ENCODE measurements around the gene GATAD2A. TPM values are rescaled to one million over a fixed set of nuclear protein-coding genes. Genes with fewer than 3 reads are reported as not detected.
A peak's percentile ranks its signal among the peaks of the same experiment; 100 is the strongest.

Gene GATAD2A
- total and polyA plus RNA-seq, 2 of the 8 experiments (the other 6 are each of a cell fraction or from before 2014, with no cell fraction given) = 38.4 to 205 TPM

DNA sequence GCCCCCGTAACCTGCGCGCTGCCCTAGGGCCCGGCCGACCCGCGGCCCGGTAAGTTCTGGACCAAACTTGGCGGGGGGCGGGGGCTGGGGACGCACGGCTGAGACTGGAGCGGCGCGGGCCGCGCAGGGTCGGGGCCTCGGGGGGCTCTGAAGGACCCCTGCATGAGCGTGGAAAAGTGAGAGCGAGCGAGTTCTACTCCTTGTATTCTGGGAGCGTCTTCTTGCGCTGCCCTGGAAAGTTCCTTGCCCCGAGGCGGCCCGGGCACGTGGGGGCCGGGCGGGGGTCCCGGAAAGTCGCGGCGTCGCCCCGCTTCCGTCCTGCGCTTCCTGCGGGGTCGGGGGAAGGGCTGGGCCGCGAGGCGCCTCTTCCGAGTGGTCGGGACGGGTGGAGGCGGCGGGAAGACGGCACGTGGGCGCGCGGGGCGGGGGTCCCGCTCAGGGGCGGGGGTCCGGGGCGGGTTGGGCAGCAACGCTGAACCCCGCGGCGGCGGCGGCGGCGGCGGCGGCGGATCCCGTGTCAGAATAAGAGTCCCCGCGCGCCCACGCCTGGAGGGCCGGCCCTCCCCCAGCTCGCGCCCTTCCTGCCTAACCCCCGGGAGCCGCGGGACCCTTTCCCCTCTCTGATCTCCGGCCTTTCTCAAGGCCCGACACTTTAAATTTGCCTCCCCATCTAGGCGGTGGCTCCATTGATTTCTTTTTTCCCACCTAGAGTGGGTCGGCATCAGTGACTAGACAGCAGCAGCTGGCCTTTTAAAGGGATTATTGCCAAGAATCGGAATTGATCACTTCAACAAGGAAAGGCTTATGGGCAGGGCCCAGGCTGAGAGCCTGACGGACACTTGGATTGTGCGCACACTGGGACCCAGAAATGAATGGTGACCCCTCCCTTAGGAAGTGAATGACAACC, 749 bp downstream of the GATAD2A start:
- H3K18ac ChIP-seq (ENCODE audit: extremely low read depth, low read length) = peak overlapping the region; percentile 78
- peaks cover 7% of the 10 kb centered on the region for H3K23me2 ChIP-seq (ENCODE audit: low read depth, low read length)
- H3K4ac ChIP-seq (replicated peaks; ENCODE audit: insufficient read length, low read depth, low read length) = no peak overlapping the region
- H2BK12ac ChIP-seq (ENCODE audit: low read depth, low read length) = 0 out of 2 replicates have a peak overlapping the region, but pooled peaks have one; percentile 27
- H4K8ac ChIP-seq (ENCODE audit: extremely low read depth, insufficient read depth, low read length) = peak overlapping the region; percentile 91
- peaks cover 12% of the 10 kb centered on the region for H3K79me1 ChIP-seq (ENCODE audit: low read depth, low read length)
- H2BK120ac ChIP-seq (replicated peaks; ENCODE audit: low read depth, low read length) = no peak overlapping the region
- no peaks in the 10 kb centered on the region for H3K36me3 ChIP-seq (ENCODE audit: control insufficient read depth in 2 of 4, insufficient read depth in 4 of 4, low read length in 3 of 4)
- peak overlapping the region; percentile 55 to 95 (median 76) for H3K4me3 ChIP-seq (ENCODE audit: extremely low read depth in 1 of 4, insufficient read depth in 2 of 4, low read depth in 3 of 4, low read length in 4 of 4)
- no peak overlapping the region for H3K14ac ChIP-seq (ENCODE audit: insufficient read length)
- no peak overlapping the region for H3K23ac ChIP-seq (ENCODE audit: insufficient read length)
- H2AFZ ChIP-seq (ENCODE audit: low read length) = no peak overlapping the region
- no peak overlapping the region for H2BK20ac ChIP-seq (ENCODE audit: low read length)
- H3K4me1 ChIP-seq (replicated peaks in 1 of 4; ENCODE audit: control insufficient read depth in 3 of 4, insufficient read depth in 4 of 4, low read length in 3 of 4) = peaks cover 10 to 30% (median 21%) of the 10 kb centered on the region in 4 experiments; a peak in 6 of 7 replicates
- H3K9ac ChIP-seq (replicated peaks in 1 of 4; ENCODE audit: extremely low read depth in 1 of 4, low read depth in 3 of 4, low read length in 3 of 4) = peak overlapping the region; percentile 64 to 85 (median 73); a peak in 6 of 7 replicates
- H3K27me3 ChIP-seq (replicated peaks in 1 of 4; ENCODE audit: control insufficient read depth in 3 of 4, extremely low read depth in 1 of 4, insufficient read depth in 3 of 4, low read length in 3 of 4) = no peaks in the 10 kb centered on the region
- WGBS, 2 experiments (ENCODE audit: extremely low coverage in 1 of 2, insufficient coverage in 1 of 2, insufficient read length in 1 of 2, insufficient replicate concordance in 2 of 2, low coverage in 1 of 2, low lambda C conversion rate in 2 of 2, missing lambda C conversion rate in 1 of 2) = 3% methylated on average over 27 of the region's 87 CpGs; no CpG with 5 or more reads in 1 of the 2 experiments
- H4K91ac ChIP-seq (replicated peaks; ENCODE audit: insufficient read length, low read length) = peak overlapping the region; percentile 25
- ChIA-PET POLR2A (ENCODE audit: partially characterized antibody) (interaction anchor here (0.8 to 4.8 kb wide), 27 partner anchors 11 to 192 kb away, joined by 3 to 63 read pairs (median 4); no protein-coding TSS in a partner anchor), CTCF (ENCODE audit: partially characterized antibody) (interaction anchor here (0.9 to 6.2 kb wide), 10 partner anchors 9 to 145 kb away, joined by 3 to 45 read pairs (median 4); no protein-coding TSS in a partner anchor)
- no peak for FAIRE-seq
- TF ChIP-seq, protein P1, sequence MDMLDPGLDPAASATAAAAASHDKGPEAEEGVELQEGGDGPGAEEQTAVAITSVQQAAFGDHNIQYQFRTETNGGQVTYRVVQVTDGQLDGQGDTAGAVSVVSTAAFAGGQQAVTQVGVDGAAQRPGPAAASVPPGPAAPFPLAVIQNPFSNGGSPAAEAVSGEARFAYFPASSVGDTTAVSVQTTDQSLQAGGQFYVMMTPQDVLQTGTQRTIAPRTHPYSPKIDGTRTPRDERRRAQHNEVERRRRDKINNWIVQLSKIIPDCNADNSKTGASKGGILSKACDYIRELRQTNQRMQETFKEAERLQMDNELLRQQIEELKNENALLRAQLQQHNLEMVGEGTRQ (IDR thresholded peaks at IDR 0.05; ENCODE audit: low read length) = 0 out of 2 replicates have a peak, but pooled peaks have one; percentile 14
- TF ChIP-seq EGR1 (IDR thresholded peaks at IDR 0.05; ENCODE audit: borderline replicate concordance, low read depth, low read length) (peak; percentile 80; the same call in 1 of the 2 replicates), NRF1 (IDR thresholded peaks at IDR 0.05; ENCODE audit: low read depth, low read length) (no peak), POLR2A (IDR thresholded peaks at IDR 0.05; ENCODE audit: control extremely low read depth in 1 of 2, low read depth in 2 of 2, low read length in 2 of 2) (peak; percentile 7 to 55), GABPA (IDR thresholded peaks at IDR 0.05; ENCODE audit: borderline replicate concordance, insufficient read depth, low read length) (no peak; the same call in 1 of the 2 replicates), MAX (IDR thresholded peaks at IDR 0.05) (peak; percentile 84), EP300 (IDR thresholded peaks at IDR 0.05; ENCODE audit: borderline replicate concordance in 1 of 2, low read depth in 2 of 2, low read length in 2 of 2) (0 out of 3 replicates have a peak, but pooled peaks of 1 of the 2 experiments have one; percentile 10)
- TF ChIP-seq, protein P2, sequence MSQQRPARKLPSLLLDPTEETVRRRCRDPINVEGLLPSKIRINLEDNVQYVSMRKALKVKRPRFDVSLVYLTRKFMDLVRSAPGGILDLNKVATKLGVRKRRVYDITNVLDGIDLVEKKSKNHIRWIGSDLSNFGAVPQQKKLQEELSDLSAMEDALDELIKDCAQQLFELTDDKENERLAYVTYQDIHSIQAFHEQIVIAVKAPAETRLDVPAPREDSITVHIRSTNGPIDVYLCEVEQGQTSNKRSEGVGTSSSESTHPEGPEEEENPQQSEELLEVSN (IDR thresholded peaks at IDR 0.05) = peak; percentile 82
- peak overlapping the region; percentile 38 for H4K5ac ChIP-seq (ENCODE audit: insufficient read length, low read depth, low read length)
- peak overlapping the region; percentile 73; the same call in 1 of the 2 replicates for H3K27ac ChIP-seq (ENCODE audit: low read depth, low read length)
- peaks cover 45 to 52% of the 10 kb centered on the region in 2 experiments for H3K79me2 ChIP-seq (ENCODE audit: control insufficient read depth in 1 of 2, insufficient read depth in 2 of 2, low read length in 2 of 2)
- H3K9me3 ChIP-seq (ENCODE audit: insufficient read depth in 2 of 2, low read depth in 1 of 2, low read length in 1 of 2) = no peaks in the 10 kb centered on the region
- no peak overlapping the region; the same call in 1 of the 2 replicates for H2BK5ac ChIP-seq (ENCODE audit: low read depth, low read length)
- peak in 1 of 2 experiments; percentile 78 for DNase-seq (ENCODE audit: low read depth in 1 of 2, low spot score in 2 of 2)
- peak overlapping the region; percentile 77 to 90 for H3K4me2 ChIP-seq (ENCODE audit: insufficient read depth in 1 of 2, low read depth in 2 of 2, low read length in 2 of 2)
- no peak overlapping the region for H2AK5ac ChIP-seq (ENCODE audit: low read depth, low read length)
- peaks cover 37 to 42% of the 10 kb centered on the region in 2 experiments for H4K20me1 ChIP-seq (replicated peaks in 1 of 2; ENCODE audit: control insufficient read depth in 1 of 2, insufficient read depth in 2 of 2, low read length in 2 of 2)
- H3K56ac ChIP-seq (replicated peaks; ENCODE audit: insufficient read length, low read depth, low read length) = peak overlapping the region; percentile 87
- no peak overlapping the region for H2BK15ac ChIP-seq (ENCODE audit: low read length)

Data from H1 (cell line).